ENCODE results near the gene TRMT2A.

The TRMT2A gene

GRCh38 chr22:20138417-20138738, 21.4 kb upstream of the TRMT2A start:
- H3K4me3 ChIP-seq (ENCODE audit: low read depth, low read length), result no peak overlapping the region
- no peak for TF ChIP-seq CTCF (IDR thresholded peaks at IDR 0.05; ENCODE audit: low read depth, low read length, missing control alignments)
- DNase-seq (ENCODE audit: low read depth), result no peak
- in situ Hi-C loops (cut with HindIII; ENCODE audit: low sequenced_read_pairs), result no loop called here

- in situ Hi-C loops (cut with HindIII; ENCODE audit: low sequenced_read_pairs), result no loop called here
- TF ChIP-seq CTCF (IDR thresholded peaks at IDR 0.05; ENCODE audit: low read depth, low read length, missing control alignments), result no peak
- no peak for DNase-seq (ENCODE audit: low read depth)
- H3K4me3 ChIP-seq (ENCODE audit: low read depth, low read length), result no peak overlapping the region
Measured at GRCh38 chr22:20137671-20138416, 20.8 kb upstream of the TRMT2A start.

GRCh38 chr22:20137113-20137512, 20.1 kb upstream of the TRMT2A start:
- no peak for TF ChIP-seq CTCF (IDR thresholded peaks at IDR 0.05; ENCODE audit: low read depth, low read length, missing control alignments)
- DNase-seq (ENCODE audit: low read depth), result no peak
- in situ Hi-C loops (cut with HindIII; ENCODE audit: low sequenced_read_pairs), result no loop called here
- H3K4me3 ChIP-seq (ENCODE audit: low read depth, low read length), result no peak overlapping the region

- TF ChIP-seq CTCF (IDR thresholded peaks at IDR 0.05; ENCODE audit: low read depth, low read length, missing control alignments), result no peak
- no peak overlapping the region for H3K4me3 ChIP-seq (ENCODE audit: low read depth, low read length)
- in situ Hi-C loops (cut with HindIII; ENCODE audit: low sequenced_read_pairs), result no loop called here
- no peak for DNase-seq (ENCODE audit: low read depth)
Measured at GRCh38 chr22:20136603-20136873, 19.5 kb upstream of the TRMT2A start.

- no peak for DNase-seq (ENCODE audit: low read depth)
- no peak for TF ChIP-seq CTCF (IDR thresholded peaks at IDR 0.05; ENCODE audit: low read depth, low read length, missing control alignments)
- no peak overlapping the region for H3K4me3 ChIP-seq (ENCODE audit: low read depth, low read length)
- in situ Hi-C loops (cut with HindIII; ENCODE audit: low sequenced_read_pairs), result no loop called here
Measured at GRCh38 chr22:20135806-20136602, 19.0 kb upstream of the TRMT2A start.

GRCh38 chr22:20135265-20135664, 18.2 kb upstream of the TRMT2A start:
- in situ Hi-C loops (cut with HindIII; ENCODE audit: low sequenced_read_pairs), result no loop called here

More at GRCh38 chr22:20135265-20135664, 18.2 kb upstream of the TRMT2A start:
- no peak for TF ChIP-seq CTCF (IDR thresholded peaks at IDR 0.05; ENCODE audit: low read depth, low read length, missing control alignments)
- no peak for DNase-seq (ENCODE audit: low read depth)
- H3K4me3 ChIP-seq (ENCODE audit: low read depth, low read length), result no peak overlapping the region

All from astrocyte of the cerebellum (primary cell).